HG03045 (cell line): Measurements from ENCODE around the gene IRAG1.

ENCODE experiments used
- ATAC-seq: cut with Tn5 transposase; IDR thresholded peaks from one replicate; pipeline ENCODE4 v1.9.1; 2021; ENCODE audit warnings: mild to moderate bottlenecking, moderate library complexity; ENCODE audit not compliant: unreplicated experiment

The IRAG1 gene

GRCh38 chr11:10646681-10647355 lies 46.7 kb downstream of the IRAG1 start:
- ATAC-seq: no peak

GRCh38 chr11:10646005-10646404 lies 47.5 kb downstream of the IRAG1 start:
- no peak for ATAC-seq

- ATAC-seq: no peak
Measured at GRCh38 chr11:10645212-10645795, 48.3 kb downstream of the IRAG1 start.
